H1 (cell line): ENCODE data around the gene IGFL3. TPM values are rescaled to one million over a fixed set of nuclear protein-coding genes. Genes with fewer than 3 reads are reported as not detected.

Source experiments
- CTCF ChIA-PET: fragments of 300-600 bp; sonication (Branson Sonifier 250); formaldehyde crosslinking; loops from one replicate; lab custom pipeline; 2021; ENCODE audit not compliant: partially characterized antibody; lab: Charles Lee
- POLR2A ChIA-PET: fragments of 300-600 bp; sonication (Branson Sonifier 250); formaldehyde crosslinking; loops from one replicate; lab custom pipeline; 2021; ENCODE audit warnings: inconsistent platforms; ENCODE audit not compliant: partially characterized antibody; lab: Charles Lee
- DNase-seq, 2 experiments: peaks; one replicate each; pipeline versions ENCODE4 v3.0.0 to v3.0.0-alpha.2; 2010 to 2022; ENCODE audit warnings: low spot score in 2 of 2, low read depth in 1 of 2, mixed read lengths in 1 of 2
- FAIRE-seq: peaks from 2 replicates; lab custom pipeline; 2011; peaks lifted over from hg19 to GRCh38; lab: Jason Lieb, UNC
- H2AFZ ChIP-seq: 2 replicates; pipeline ENCODE4 v1.8.1; 2012; ENCODE audit warnings: low read length, inconsistent platforms
- H2AK5ac ChIP-seq: 2 replicates; pipeline ENCODE4 v1.6.1; 2013; ENCODE audit warnings: low read depth, low read length
- H2BK120ac ChIP-seq: replicated peaks from 2 replicates; pipeline ENCODE3; 2013; ENCODE audit warnings: low read depth, low read length, inconsistent platforms
- H2BK12ac ChIP-seq: 2 replicates; pipeline ENCODE4 v1.6.1; 2013; ENCODE audit warnings: low read depth, low read length
- H2BK15ac ChIP-seq: 2 replicates; pipeline ENCODE4 v1.6.1; 2013; ENCODE audit warnings: low read length
- H2BK20ac ChIP-seq: 2 replicates; pipeline ENCODE4 v1.6.1; 2013; ENCODE audit warnings: low read length
- H2BK5ac ChIP-seq: 2 replicates; pipeline ENCODE4 v1.6.1; 2013; ENCODE audit warnings: low read depth, low read length
- H3K14ac ChIP-seq: 2 replicates; pipeline ENCODE4 v1.6.1; 2013; ENCODE audit warnings: inconsistent platforms; ENCODE audit not compliant: insufficient read length
- H3K18ac ChIP-seq: 2 replicates; pipeline ENCODE4 v1.6.1; 2013; ENCODE audit warnings: low read length; ENCODE audit errors: extremely low read depth
- H3K23ac ChIP-seq: 2 replicates; pipeline ENCODE4 v1.6.1; 2013; ENCODE audit warnings: inconsistent platforms; ENCODE audit not compliant: insufficient read length
- H3K23me2 ChIP-seq: 2 replicates; pipeline ENCODE4 v1.6.1; 2013; ENCODE audit warnings: low read depth, low read length
- H3K27ac ChIP-seq: 2 replicates; pipeline ENCODE4 v1.6.1; 2011; ENCODE audit warnings: low read depth, low read length, inconsistent platforms
- H3K27me3 ChIP-seq, 4 experiments: replicated peaks in 1 of 4; 1 replicate in 1 of 4; 2 replicates in 3 of 4; pipeline versions ENCODE4 v1.6.1 to v1.8.1; 2011 to 2013; ENCODE audit warnings: low read length in 3 of 4, mild to moderate bottlenecking in 3 of 4, inconsistent platforms in 2 of 4, mixed read lengths in 2 of 4, moderate library complexity in 1 of 4; ENCODE audit not compliant: control insufficient read depth in 3 of 4, insufficient read depth in 3 of 4; ENCODE audit errors: extremely low read depth in 1 of 4
- H3K36me3 ChIP-seq, 4 experiments: 2 replicates each; pipeline versions ENCODE4 v1.6.1 to v1.8.1; 2011 to 2013; ENCODE audit warnings: mild to moderate bottlenecking in 4 of 4, low read length in 3 of 4, moderate library complexity in 2 of 4, control low read depth in 1 of 4, inconsistent platforms in 1 of 4; ENCODE audit not compliant: insufficient read depth in 4 of 4, control insufficient read depth in 2 of 4
- H3K4ac ChIP-seq: replicated peaks from 2 replicates; pipeline ENCODE3; 2013; ENCODE audit warnings: low read length, low read depth, mixed read lengths, inconsistent platforms; ENCODE audit not compliant: insufficient read length
- H3K4me1 ChIP-seq, 4 experiments: replicated peaks in 1 of 4; 1 replicate in 1 of 4; 2 replicates in 3 of 4; pipeline versions ENCODE4 v1.6.1 to v1.8.1; 2011 to 2013; ENCODE audit warnings: low read length in 3 of 4, inconsistent platforms in 2 of 4, mixed read lengths in 1 of 4; ENCODE audit not compliant: insufficient read depth in 4 of 4, control insufficient read depth in 3 of 4
- H3K4me2 ChIP-seq, 2 experiments: 2 replicates each; pipeline versions ENCODE4 v1.6.1 to v1.8.1; 2011 to 2013; ENCODE audit warnings: low read depth in 2 of 2, low read length in 2 of 2, control low read depth in 1 of 2, inconsistent platforms in 1 of 2, mild to moderate bottlenecking in 1 of 2; ENCODE audit not compliant: insufficient read depth in 1 of 2
- H3K4me3 ChIP-seq, 4 experiments: fragments of 200-600, 300-600 bp in 1 of 4; sonication (generic), shearing (Covaris generic), sonication (Bioruptor Twin) in 1 of 4; 2 replicates each; pipeline versions ENCODE4 v1.5.1 to v1.8.1; 2011 to 2016; ENCODE audit warnings: low read length in 4 of 4, low read depth in 3 of 4, control low read depth in 2 of 4, inconsistent platforms in 2 of 4, mild to moderate bottlenecking in 2 of 4, mixed read lengths in 1 of 4, moderate library complexity in 1 of 4; ENCODE audit not compliant: insufficient read depth in 2 of 4; ENCODE audit errors: extremely low read depth in 1 of 4
- H3K56ac ChIP-seq: replicated peaks from 2 replicates; pipeline ENCODE3; 2013; ENCODE audit warnings: low read depth, mild to moderate bottlenecking, mixed read lengths, low read length, inconsistent platforms; ENCODE audit not compliant: insufficient read length
- H3K79me1 ChIP-seq: 2 replicates; pipeline ENCODE4 v1.6.1; 2013; ENCODE audit warnings: low read depth, low read length, control low read depth
- H3K79me2 ChIP-seq, 2 experiments: 2 replicates each; pipeline versions ENCODE4 v1.6.1 to v1.8.1; 2012 to 2013; ENCODE audit warnings: low read length in 2 of 2, mild to moderate bottlenecking in 2 of 2, inconsistent platforms in 1 of 2; ENCODE audit not compliant: insufficient read depth in 2 of 2, control insufficient read depth in 1 of 2
- H3K9ac ChIP-seq, 4 experiments: replicated peaks in 1 of 4; 1 replicate in 1 of 4; 2 replicates in 3 of 4; pipeline versions ENCODE4 v1.6.1 to v1.8.1; 2011 to 2013; ENCODE audit warnings: low read depth in 3 of 4, low read length in 3 of 4, control low read depth in 2 of 4, mild to moderate bottlenecking in 2 of 4, moderate library complexity in 2 of 4, inconsistent platforms in 1 of 4; ENCODE audit errors: extremely low read depth in 1 of 4
- H3K9me3 ChIP-seq, 2 experiments: 2 replicates each; pipeline versions ENCODE4 v1.6.1 to v1.8.1; 2012 to 2013; ENCODE audit warnings: mild to moderate bottlenecking in 2 of 2, moderate library complexity in 2 of 2, control low read depth in 1 of 2, inconsistent platforms in 1 of 2, low read depth in 1 of 2, low read length in 1 of 2, mixed read lengths in 1 of 2; ENCODE audit not compliant: insufficient read depth in 2 of 2
- H4K20me1 ChIP-seq, 2 experiments: replicated peaks in 1 of 2; 2 replicates each; pipeline versions ENCODE3 to v1.8.1; 2011 to 2013; ENCODE audit warnings: inconsistent platforms in 2 of 2, low read length in 2 of 2, mild to moderate bottlenecking in 1 of 2; ENCODE audit not compliant: insufficient read depth in 2 of 2, control insufficient read depth in 1 of 2
- H4K5ac ChIP-seq: 2 replicates; pipeline ENCODE4 v1.6.1; 2013; ENCODE audit warnings: low read length, low read depth, mixed read lengths, inconsistent platforms; ENCODE audit not compliant: insufficient read length
- H4K8ac ChIP-seq: 2 replicates; pipeline ENCODE4 v1.8.0; 2013; ENCODE audit warnings: mild to moderate bottlenecking, moderate library complexity, low read length, inconsistent platforms; ENCODE audit not compliant: insufficient read depth; ENCODE audit errors: extremely low read depth
- H4K91ac ChIP-seq: replicated peaks from 2 replicates; pipeline ENCODE3; 2013; ENCODE audit warnings: low read length, mixed read lengths, inconsistent platforms; ENCODE audit not compliant: insufficient read length
- BRCA1 ChIP-seq: IDR thresholded peaks from 2 replicates; pipeline ENCODE4 v1.6.1; 2012; ENCODE audit warnings: low read depth, low read length, improper control_type of control experiment
- CTBP2 ChIP-seq: IDR thresholded peaks from 2 replicates; pipeline ENCODE4 v1.7.0; 2011; ENCODE audit warnings: borderline replicate concordance, mild to moderate bottlenecking, moderate library complexity, mixed read lengths, low read length; ENCODE audit not compliant: insufficient read depth, insufficient read length
- JUN ChIP-seq: IDR thresholded peaks from 2 replicates; pipeline ENCODE4 v1.6.1; 2011; ENCODE audit warnings: low read depth, mild to moderate bottlenecking, improper control_type of control experiment, low read length
- KDM5A ChIP-seq: fragments of 200-600 bp; IDR thresholded peaks from 2 replicates; pipeline ENCODE4 v1.7.1; 2012; ENCODE audit warnings: mild to moderate bottlenecking, low read length, inconsistent platforms, mixed read lengths
- MAX ChIP-seq: IDR thresholded peaks from 2 replicates; pipeline ENCODE4 v1.6.1; 2012; ENCODE audit warnings: inconsistent platforms
- RAD21 ChIP-seq, 2 experiments: IDR thresholded peaks in 1 of 2; conservative IDR thresholded peaks in 1 of 2; 2 replicates each; pipeline ENCODE4 v1.6.1; 2011; ENCODE audit warnings: low read depth in 2 of 2, low read length in 2 of 2, improper control_type of control experiment in 1 of 2, inconsistent platforms in 1 of 2, mild to moderate bottlenecking in 1 of 2, moderate library complexity in 1 of 2
- SIN3A ChIP-seq, 2 experiments: IDR thresholded peaks in 1 of 2; conservative IDR thresholded peaks in 1 of 2; 2 replicates each; pipeline ENCODE4 v1.6.1; 2011 to 2012; ENCODE audit warnings: low read length in 2 of 2, improper control_type of control experiment in 1 of 2, low read depth in 1 of 2, mild to moderate bottlenecking in 1 of 2
- SRF ChIP-seq: IDR thresholded peaks from 2 replicates; pipeline ENCODE4 v1.6.1; 2011; ENCODE audit warnings: mild to moderate bottlenecking, low read depth, low read length, moderate library complexity
- TAF1 ChIP-seq: IDR thresholded peaks from 2 replicates; pipeline ENCODE4 v1.6.1; 2011; ENCODE audit warnings: mild to moderate bottlenecking, low read depth, low read length
- WGBS, 2 experiments: shearing (Covaris generic) in 1 of 2; methylation state at CpG; one replicate each; pipeline versions ENCODE4 v1.1.6 to v1.1.7; 2013 to 2015; ENCODE audit warnings: low lambda C conversion rate in 2 of 2, mixed read lengths in 2 of 2, inconsistent platforms in 1 of 2, low coverage in 1 of 2, missing lambda C conversion rate in 1 of 2; ENCODE audit not compliant: insufficient replicate concordance in 2 of 2, insufficient coverage in 1 of 2, insufficient read length in 1 of 2; ENCODE audit errors: extremely low coverage in 1 of 2, missing lambda C conversion rate in 1 of 2; 5-methylcytosine and 5-hydroxymethylcytosine counted together
- polyA plus RNA-seq, 7 experiments: library from polyadenylated mRNA; depleted of rRNA in 3 of 7; stranded (reverse) in 5 of 7; unstranded in 2 of 7; fragments of >200 nt in 5 of 7; fragments of 200-250 nt in 2 of 7; gene quantifications; 1 replicate in 5 of 7; 2 replicates in 1 of 7; 4 replicates in 1 of 7; pipeline versions ENCODE4 v1.2.1 to v1.2.3, GENCODE V29; 2011 to 2013; ENCODE audit warnings: missing spikeins in 2 of 7, mixed read lengths in 2 of 7
- total RNA-seq: library from RNA; stranded (reverse); fragmentation: NEBNext Ultra II Directional; extraction: Animal tissue kit (Norgen Biotek cat#: 25700); gene quantifications from 2 replicates; pipeline ENCODE4 v1.2.1, GENCODE V29; 2021

The IGFL3 gene
- total and polyA plus RNA-seq, 2 of the 8 experiments (the other 6 are each of a cell fraction or from before 2014, with no cell fraction given): 0.12 TPM; not detected in 1

- Histone ChIP-seq H4K91ac (no peak overlapping the region), H3K79me2 (no peaks in the 10 kb centered on the region), H2BK15ac (no peak overlapping the region), H2BK20ac (no peak overlapping the region), H3K27ac (no peak overlapping the region), H3K4me2 (no peak overlapping the region), H3K9me3 (no peaks in the 10 kb centered on the region), H3K36me3 (no peaks in the 10 kb centered on the region), H3K18ac (no peak overlapping the region), H3K4me3 (no peak overlapping the region), H3K79me1 (no peaks in the 10 kb centered on the region), H2AK5ac (no peak overlapping the region), H3K14ac (no peak overlapping the region), H4K20me1 (no peaks in the 10 kb centered on the region)
- DNase-seq: no peak
- CTCF ChIA-PET: no interaction called here
- TF ChIP-seq TAF1 (no peak), MAX (no peak), SRF (no peak), CTBP2 (no peak), JUN (no peak), KDM5A (no peak), BRCA1 (no peak), RAD21 (IDR thresholded peaks at IDR 0.05 in 1 of 2, conservative IDR thresholded peaks at IDR 0.05 in 1 of 2; ENCODE audit: low read depth in 2 of 2, low read length in 2 of 2) (no peak), SIN3A (conservative IDR thresholded peaks at IDR 0.05 in 1 of 2, IDR thresholded peaks at IDR 0.05 in 1 of 2; ENCODE audit: low read depth in 1 of 2, low read length in 2 of 2) (no peak)
- TF ChIP-seq, all 59 proteins: peak for 0
- Histone ChIP-seq H3K56ac (no peak overlapping the region), H3K23ac (no peak overlapping the region), H3K27me3 (no peaks in the 10 kb centered on the region; a peak in 1 of 7 replicates), H3K4ac (no peak overlapping the region), H2AFZ (no peak overlapping the region), H2BK120ac (no peak overlapping the region), H3K4me1 (no peaks in the 10 kb centered on the region), H3K9ac (no peak overlapping the region), H4K5ac (no peak overlapping the region), H2BK5ac (no peak overlapping the region), H2BK12ac (no peak overlapping the region), H3K23me2 (no peaks in the 10 kb centered on the region), H4K8ac (no peak overlapping the region)
- WGBS, 2 experiments: 91% methylated on average over 3 of the region's 3 CpGs; no CpG with 5 or more reads in 1 of the 2 experiments
- POLR2A ChIA-PET: interaction anchor here (1.6 kb wide), 1 partner anchor 11 kb away, joined by 8 read pairs; no protein-coding TSS in a partner anchor
- no peak for FAIRE-seq
These were observed 20.3 kb upstream of the IGFL3 start for GRCh38 chr19:46144756-46145155.
